Stimulated activated CD4-positive, alpha-beta T cell treated with anti-CD3 and anti-CD28 coated beads, TNF-alpha, amount 100 ng/mL, for 48 hours (primary cell): Measurements from ENCODE around the gene IER3.

Source experiments
- DNase-seq, 3 donors: peaks; one replicate each; pipeline ENCODE4 v3.0.0-alpha.2; 2020; ENCODE audit warnings: low read depth in 3 of 3

IER3 gene

GRCh38 chr6:30747902-30748769 lies 3.8 kb upstream of the IER3 start:
- DNase-seq: no peak

- DNase-seq: no peak
Measured at GRCh38 chr6:30747300-30747687, 2.9 kb upstream of the IER3 start.

GRCh38 chr6:30743099-30744053 lies 971 bp downstream of the IER3 start:
- DNase-seq: no peak

- peak; percentile 93 to 96 (median 95) for DNase-seq
Measured at GRCh38 chr6:30742316-30743098, 1.8 kb downstream of the IER3 start, which contains the start of gene FLOT1. Gene FLOT1, minus strand, starts transcription at chr6:30742687. Its CDS starts 498 bp downstream, at chr6:30742189.

GRCh38 chr6:30741789-30742315 lies 2.5 kb downstream of the IER3 start:
- no peak for DNase-seq

GRCh38 chr6:30741063-30741779 lies 3.1 kb downstream of the IER3 start:
- DNase-seq: no peak

- no peak for DNase-seq
Measured at GRCh38 chr6:30740540-30740870, 3.8 kb downstream of the IER3 start.

- DNase-seq: no peak
Measured at GRCh38 chr6:30738532-30738931, 5.8 kb downstream of the IER3 start.

GRCh38 chr6:30735668-30736314 lies 8.6 kb downstream of the IER3 start:
- DNase-seq: no peak

GRCh38 chr6:30732237-30732943 lies 12.0 kb downstream of the IER3 start:
- DNase-seq: no peak

GRCh38 chr6:30730601-30731435 lies 13.5 kb downstream of the IER3 start:
- peak; percentile 73 to 85 (median 82) for DNase-seq

- DNase-seq: no peak
Measured at GRCh38 chr6:30727920-30728553, 16.3 kb downstream of the IER3 start.

- no peak for DNase-seq
Measured at GRCh38 chr6:30726506-30727413, 17.6 kb downstream of the IER3 start.

- no peak for DNase-seq
Measured at GRCh38 chr6:30725713-30726505, 18.4 kb downstream of the IER3 start.

GRCh38 chr6:30724906-30725667 lies 19.3 kb downstream of the IER3 start:
- no peak for DNase-seq
